ENCODE data around the gene PPAN. TPM values are rescaled to one million over a fixed set of nuclear protein-coding genes. Genes with fewer than 3 reads are reported as not detected.
A peak's percentile ranks its signal among the peaks of the same experiment; 100 is the strongest.

The PPAN gene
- total RNA-seq, 1 experiment from 2014 or later = 63.3 TPM

GRCh38 chr19:10111405-10111811 lies 5.2 kb downstream of the PPAN start, which contains the start of gene P2RY11:
Gene P2RY11, plus strand, starts transcription at chr19:10111693. Its CDS starts 29 bp downstream, at chr19:10111722.
- intact Hi-C loops (cut with micrococcal nuclease; ENCODE audit: unreplicated experiment) (no loop called here), in situ Hi-C loops (cut with HindIII; ENCODE audit: low pct_unique_long_range_greater_than_20kb, low sequenced_read_pairs) (no loop called here)
- H3K9me3 ChIP-seq (ENCODE audit: control insufficient read depth, insufficient read depth, low read depth, low read length) = no peaks in the 10 kb centered on the region
- H3K4me3 ChIP-seq (ENCODE audit: low read depth in 2 of 2, low read length in 2 of 2) = no peak within 1 kb of the TSS
- H3K27me3 ChIP-seq (ENCODE audit: control insufficient read depth, insufficient read depth, low read length) = no peaks in the 10 kb centered on the region
- CTCF ChIA-PET = interaction anchor here (0.6 kb wide), 1 partner anchor 200 kb away, joined by 3 read pairs; no protein-coding TSS in a partner anchor
- no TSS peak for BruUV-seq (replicated peaks)
- H3K36me3 ChIP-seq (ENCODE audit: control insufficient read depth, insufficient read depth, low read length) = peaks cover 14% of the 10 kb centered on the region
- ATAC-seq = no peak
- TF ChIP-seq TCF7L2 (IDR thresholded peaks at IDR 0.05; ENCODE audit: low read depth, low read length) = no peak
- TF ChIP-seq, protein P1, sequence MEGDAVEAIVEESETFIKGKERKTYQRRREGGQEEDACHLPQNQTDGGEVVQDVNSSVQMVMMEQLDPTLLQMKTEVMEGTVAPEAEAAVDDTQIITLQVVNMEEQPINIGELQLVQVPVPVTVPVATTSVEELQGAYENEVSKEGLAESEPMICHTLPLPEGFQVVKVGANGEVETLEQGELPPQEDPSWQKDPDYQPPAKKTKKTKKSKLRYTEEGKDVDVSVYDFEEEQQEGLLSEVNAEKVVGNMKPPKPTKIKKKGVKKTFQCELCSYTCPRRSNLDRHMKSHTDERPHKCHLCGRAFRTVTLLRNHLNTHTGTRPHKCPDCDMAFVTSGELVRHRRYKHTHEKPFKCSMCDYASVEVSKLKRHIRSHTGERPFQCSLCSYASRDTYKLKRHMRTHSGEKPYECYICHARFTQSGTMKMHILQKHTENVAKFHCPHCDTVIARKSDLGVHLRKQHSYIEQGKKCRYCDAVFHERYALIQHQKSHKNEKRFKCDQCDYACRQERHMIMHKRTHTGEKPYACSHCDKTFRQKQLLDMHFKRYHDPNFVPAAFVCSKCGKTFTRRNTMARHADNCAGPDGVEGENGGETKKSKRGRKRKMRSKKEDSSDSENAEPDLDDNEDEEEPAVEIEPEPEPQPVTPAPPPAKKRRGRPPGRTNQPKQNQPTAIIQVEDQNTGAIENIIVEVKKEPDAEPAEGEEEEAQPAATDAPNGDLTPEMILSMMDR (IDR thresholded peaks at IDR 0.05) = no peak
- no peak for TF ChIP-seq SIN3A (IDR thresholded peaks at IDR 0.05; ENCODE audit: borderline replicate concordance, insufficient read depth, low read depth, low read length)
- TF ChIP-seq POLR2AphosphoS5 (IDR thresholded peaks at IDR 0.05; ENCODE audit: low read depth, low read length) = no peak
- no peak for TF ChIP-seq REST (IDR thresholded peaks at IDR 0.05; ENCODE audit: insufficient read depth in 1 of 2, low read depth in 2 of 2, low read length in 1 of 2)
- H3K4me1 ChIP-seq (ENCODE audit: control insufficient read depth, insufficient read depth, low read length) = peaks cover 8% of the 10 kb centered on the region
- H3K27ac ChIP-seq (ENCODE audit: low read length) = peak within 1 kb of the TSS; percentile 42
- no peak for DNase-seq (ENCODE audit: low read depth, low spot score)
- POLR2A ChIA-PET = no interaction called here

DNA sequence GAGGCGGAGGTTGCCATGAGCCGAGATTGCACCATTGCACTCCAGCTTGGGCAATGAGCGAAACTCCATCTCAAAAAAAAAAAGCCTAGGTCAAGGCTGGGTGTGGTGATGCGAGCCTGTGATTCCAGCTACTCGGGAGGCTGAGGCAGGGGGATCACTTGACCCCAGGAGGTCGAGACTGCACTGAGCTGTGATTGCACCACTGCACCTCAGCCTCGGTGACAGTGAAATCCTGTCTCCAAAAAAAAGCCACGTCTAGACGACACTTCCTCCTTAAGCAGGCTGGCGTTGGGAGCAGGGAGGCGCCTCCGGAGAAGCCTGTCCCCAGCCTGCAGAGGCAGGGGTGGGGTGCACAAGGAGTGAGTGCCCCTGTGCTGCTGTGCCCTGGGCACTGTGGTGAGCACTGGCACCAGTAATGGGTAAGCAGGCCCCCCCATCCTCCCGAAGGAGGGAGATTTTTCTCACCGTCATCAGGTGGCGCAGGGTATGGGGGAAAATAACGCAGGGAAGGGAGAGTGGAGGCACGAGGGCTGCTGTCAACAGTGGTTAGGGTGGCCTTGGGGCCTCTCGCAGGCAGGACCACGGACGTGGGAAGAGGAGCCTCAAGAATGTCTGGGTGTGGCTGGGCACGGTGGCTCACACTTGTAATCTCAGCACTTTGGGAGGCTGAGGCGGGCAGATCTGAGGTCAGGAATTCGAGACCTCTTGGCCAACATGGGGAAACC lies 6.0 kb downstream of the PPAN start:
- DNase-seq (ENCODE audit: low read depth, low spot score) = no peak
- in situ Hi-C loops (cut with HindIII; ENCODE audit: low pct_unique_long_range_greater_than_20kb, low sequenced_read_pairs) (no loop called here), intact Hi-C loops (cut with micrococcal nuclease; ENCODE audit: unreplicated experiment) (no loop called here)
- peak; percentile 37 for ATAC-seq
- Histone ChIP-seq H3K9me3 (ENCODE audit: control insufficient read depth, insufficient read depth, low read depth, low read length) (no peaks in the 10 kb centered on the region), H3K4me1 (ENCODE audit: control insufficient read depth, insufficient read depth, low read length) (peaks cover 8% of the 10 kb centered on the region), H3K27ac (ENCODE audit: low read length) (peak overlapping the region; percentile 42; the same call in 1 of the 2 replicates), H3K36me3 (ENCODE audit: control insufficient read depth, insufficient read depth, low read length) (peaks cover 12% of the 10 kb centered on the region), H3K27me3 (ENCODE audit: control insufficient read depth, insufficient read depth, low read length) (no peaks in the 10 kb centered on the region), H3K4me3 (ENCODE audit: low read depth in 2 of 2, low read length in 2 of 2) (no peak overlapping the region)
- no TSS peak for BruUV-seq (replicated peaks)
- POLR2A ChIA-PET = no interaction called here
- CTCF ChIA-PET = interaction anchor here (0.6 to 0.7 kb wide), 2 partner anchors 39 to 199 kb away, joined by 3 read pairs; no protein-coding TSS in a partner anchor
- TF ChIP-seq REST (IDR thresholded peaks at IDR 0.05; ENCODE audit: insufficient read depth in 1 of 2, low read depth in 2 of 2, low read length in 1 of 2) (no peak), POLR2AphosphoS5 (IDR thresholded peaks at IDR 0.05; ENCODE audit: low read depth, low read length) (no peak; the same call in 1 of the 2 replicates)
